Caco-2 (cell line): Measurements from ENCODE around the gene ST3GAL3. TPM values are rescaled to one million over a fixed set of nuclear protein-coding genes. Genes with fewer than 3 reads are reported as not detected.
A peak's percentile ranks its signal among the peaks of the same experiment; 100 is the strongest.

Experiments
- BruUV-seq: library from RNA; stranded (reverse); fragments of 400-500 nt; replicated peaks from 2 replicates; lab custom pipeline; 2021; lab: Mats Ljungman, UMichigan
- CTCF ChIA-PET: fragments of 300-600 bp; sonication (Branson Sonifier 250); formaldehyde crosslinking; loops from one replicate; lab custom pipeline; 2022; ENCODE audit warnings: antibody characterized with exemption; lab: Charles Lee
- POLR2A ChIA-PET: fragments of 300-600 bp; sonication (Branson Sonifier 250); formaldehyde crosslinking; loops from one replicate; lab custom pipeline; 2022; ENCODE audit warnings: antibody characterized with exemption; lab: Charles Lee
- DNase-seq, 2 experiments: peaks; one replicate each; pipeline versions ENCODE4 v3.0.0 to v3.0.0-alpha.2; 2020 to 2022
- H3K27me3 ChIP-seq: replicated peaks from 2 replicates; pipeline ENCODE4 v1.6.0; 2011; ENCODE audit warnings: low read length; ENCODE audit not compliant: control insufficient read depth, insufficient read depth
- H3K36me3 ChIP-seq: 2 replicates; pipeline ENCODE4 v1.5.1; 2011; ENCODE audit warnings: low read length; ENCODE audit not compliant: control insufficient read depth, insufficient read depth
- H3K4me1 ChIP-seq: fragments of 250-450 bp; sonication (Bioruptor Pico); 2 replicates; pipeline ENCODE4 v1.5.1; 2020; ENCODE audit warnings: mild to moderate bottlenecking
- H3K4me3 ChIP-seq: 2 replicates; pipeline ENCODE4 v1.5.1; 2011; ENCODE audit warnings: low read depth, mild to moderate bottlenecking, control low read depth, low read length
- H3K9me3 ChIP-seq: fragments of 250-450 bp; sonication (Bioruptor Pico); 2 replicates; pipeline ENCODE4 v1.5.1; 2020; ENCODE audit warnings: mild to moderate bottlenecking, moderate library complexity
- H3K27ac Mint-ChIP-seq: one replicate; pipeline ENCODE4 v1.8.0; 2022; ENCODE audit warnings: mixed read lengths; ENCODE audit not compliant: unreplicated experiment
- H3K27me3 Mint-ChIP-seq: one replicate; pipeline ENCODE4 v1.8.0; 2022; ENCODE audit warnings: mixed read lengths; ENCODE audit not compliant: insufficient read depth, unreplicated experiment
- H3K36me3 Mint-ChIP-seq: one replicate; pipeline ENCODE4 v1.8.0; 2022; ENCODE audit warnings: mild to moderate bottlenecking, mixed read lengths; ENCODE audit not compliant: insufficient read depth, unreplicated experiment
- H3K4me1 Mint-ChIP-seq: one replicate; pipeline ENCODE4 v1.8.0; 2022; ENCODE audit warnings: low read depth, mixed read lengths; ENCODE audit not compliant: unreplicated experiment
- H3K4me3 Mint-ChIP-seq: one replicate; pipeline ENCODE4 v1.8.0; 2022; ENCODE audit warnings: mild to moderate bottlenecking, moderate library complexity, mixed read lengths; ENCODE audit not compliant: unreplicated experiment
- H3K9me3 Mint-ChIP-seq: one replicate; pipeline ENCODE4 v1.8.0; 2022; ENCODE audit warnings: mixed read lengths; ENCODE audit not compliant: unreplicated experiment
- intact Hi-C: fragments of 100-400 bp; cut with micrococcal nuclease; formaldehyde crosslinking; loops from one replicate; pipeline ENCODE4 v1.10.0; 2022; ENCODE audit not compliant: unreplicated experiment
- total RNA-seq: library from RNA; stranded (reverse); gene quantifications from 2 replicates; pipeline ENCODE4 v1.2.3, GENCODE V29; 2022
- TF ChIP-seq, protein P1 (sequence below), 2 experiments: fragments of 200-600 bp in 1 of 2; IDR thresholded peaks; 1 replicate in 1 of 2; 2 replicates in 1 of 2; pipeline versions ENCODE4 v1.5.1 to v1.8.0; 2011 to 2022; ENCODE audit warnings: antibody characterized with exemption in 1 of 2, control low read depth in 1 of 2, inconsistent platforms in 1 of 2, low read depth in 1 of 2, low read length in 1 of 2, mild to moderate bottlenecking in 1 of 2, moderate library complexity in 1 of 2; ENCODE audit not compliant: insufficient read depth in 1 of 2, severe bottlenecking in 1 of 2, unreplicated experiment in 1 of 2

The ST3GAL3 gene
- total RNA-seq, 1 experiment from 2014 or later = 5.6 TPM

DNA sequence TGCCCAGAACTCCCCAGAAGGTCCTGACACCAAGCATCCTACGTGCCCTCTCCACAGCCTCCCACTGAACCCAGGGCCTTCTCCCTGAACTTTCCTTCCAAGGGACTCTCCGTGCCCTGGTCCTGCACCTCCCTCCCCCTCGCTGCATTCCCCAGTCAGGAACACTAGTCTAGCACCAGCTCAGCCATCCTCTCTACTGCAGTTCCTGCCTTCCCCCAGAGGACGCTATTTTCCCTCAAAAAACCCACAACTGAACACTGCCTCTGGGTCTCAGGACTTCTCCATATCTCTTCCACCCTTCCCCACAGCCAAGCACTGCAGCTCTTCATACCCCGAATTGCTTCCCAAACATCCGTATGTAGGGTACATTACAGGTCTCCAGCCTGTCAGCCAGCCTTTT, 213.7 kb downstream of the ST3GAL3 start:
- no peak for DNase-seq

DNA sequence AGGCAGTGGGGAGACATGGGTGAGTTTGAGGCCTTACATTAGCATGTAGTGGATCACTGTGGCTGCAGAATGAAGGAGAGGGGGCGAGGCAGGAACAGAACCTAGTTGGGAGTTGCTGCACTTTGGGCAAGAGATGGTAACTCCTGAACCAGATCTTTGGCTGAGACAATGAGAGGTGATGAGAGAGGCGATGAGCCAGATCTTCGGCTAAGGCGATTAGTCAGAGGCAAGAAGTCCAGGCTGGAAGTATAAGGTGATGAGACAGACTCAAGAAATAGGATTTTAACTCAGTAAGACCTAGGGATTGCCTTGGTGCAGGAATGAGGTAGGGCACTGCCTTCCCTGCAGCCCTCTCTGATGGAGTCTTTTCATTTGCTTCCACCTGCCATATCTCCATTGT, 217.2 kb downstream of the ST3GAL3 start:
- CTCF ChIA-PET = interaction anchor here (0.9 kb wide), 1 partner anchor 10 kb away, joined by 3 read pairs; no protein-coding TSS in a partner anchor
- H3K27ac Mint-ChIP-seq = no peak overlapping the region
- H3K9me3 Mint-ChIP-seq = no peaks in the 10 kb centered on the region

More for the DNA sequence above, 213.7 kb downstream of the ST3GAL3 start:
- Mint-ChIP-seq H3K9me3 (no peaks in the 10 kb centered on the region), H3K27ac (peak overlapping the region; percentile 43), H3K4me3 (no peak overlapping the region), H3K36me3 (no peaks in the 10 kb centered on the region), H3K27me3 (no peaks in the 10 kb centered on the region), H3K4me1 (peaks cover 8% of the 10 kb centered on the region)
- no peaks in the 10 kb centered on the region for H3K9me3 ChIP-seq
- no peak overlapping the region for H3K4me3 ChIP-seq
- CTCF ChIA-PET = no interaction called here
- TF ChIP-seq, protein P1, sequence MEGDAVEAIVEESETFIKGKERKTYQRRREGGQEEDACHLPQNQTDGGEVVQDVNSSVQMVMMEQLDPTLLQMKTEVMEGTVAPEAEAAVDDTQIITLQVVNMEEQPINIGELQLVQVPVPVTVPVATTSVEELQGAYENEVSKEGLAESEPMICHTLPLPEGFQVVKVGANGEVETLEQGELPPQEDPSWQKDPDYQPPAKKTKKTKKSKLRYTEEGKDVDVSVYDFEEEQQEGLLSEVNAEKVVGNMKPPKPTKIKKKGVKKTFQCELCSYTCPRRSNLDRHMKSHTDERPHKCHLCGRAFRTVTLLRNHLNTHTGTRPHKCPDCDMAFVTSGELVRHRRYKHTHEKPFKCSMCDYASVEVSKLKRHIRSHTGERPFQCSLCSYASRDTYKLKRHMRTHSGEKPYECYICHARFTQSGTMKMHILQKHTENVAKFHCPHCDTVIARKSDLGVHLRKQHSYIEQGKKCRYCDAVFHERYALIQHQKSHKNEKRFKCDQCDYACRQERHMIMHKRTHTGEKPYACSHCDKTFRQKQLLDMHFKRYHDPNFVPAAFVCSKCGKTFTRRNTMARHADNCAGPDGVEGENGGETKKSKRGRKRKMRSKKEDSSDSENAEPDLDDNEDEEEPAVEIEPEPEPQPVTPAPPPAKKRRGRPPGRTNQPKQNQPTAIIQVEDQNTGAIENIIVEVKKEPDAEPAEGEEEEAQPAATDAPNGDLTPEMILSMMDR (IDR thresholded peaks at IDR 0.05; ENCODE audit: insufficient read depth in 1 of 2, low read depth in 1 of 2, low read length in 1 of 2, severe bottlenecking in 1 of 2, unreplicated experiment in 1 of 2) = no peak
- intact Hi-C loops = no loop called here
- H3K4me1 ChIP-seq = no peaks in the 10 kb centered on the region
- POLR2A ChIA-PET = no interaction called here
- H3K36me3 ChIP-seq = no peaks in the 10 kb centered on the region
- BruUV-seq = no TSS peak
- H3K27me3 ChIP-seq = no peaks in the 10 kb centered on the region

DNA sequence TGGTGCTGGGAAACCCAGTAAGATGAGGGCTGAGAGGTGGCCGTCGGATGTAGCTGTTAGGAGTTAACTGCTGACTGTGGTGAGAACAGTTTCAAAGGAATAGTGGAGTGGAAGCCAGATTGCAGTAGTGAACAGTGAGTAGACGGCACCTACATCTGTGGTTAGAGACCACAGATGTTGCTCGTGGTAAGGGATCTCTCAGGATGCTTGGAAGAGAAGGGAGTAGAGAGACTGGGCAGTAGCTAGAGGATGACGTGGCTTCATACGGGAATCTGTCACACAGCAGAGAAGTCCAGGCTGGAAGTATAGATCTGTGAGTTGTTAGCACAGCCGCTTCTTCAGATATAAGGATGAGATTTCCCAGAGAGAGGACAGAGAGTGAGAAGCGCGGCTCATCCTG, 218.5 kb downstream of the ST3GAL3 start:
- Mint-ChIP-seq H3K4me3 (no peak overlapping the region), H3K36me3 (no peaks in the 10 kb centered on the region), H3K27ac (no peak overlapping the region), H3K4me1 (peaks cover 8% of the 10 kb centered on the region), H3K27me3 (no peaks in the 10 kb centered on the region), H3K9me3 (no peaks in the 10 kb centered on the region)
- ChIA-PET POLR2A (no interaction called here), CTCF (interaction anchor here (0.7 kb wide), 1 partner anchor 162 kb away, joined by 3 read pairs; no protein-coding TSS in a partner anchor)
- intact Hi-C loops = no loop called here
- Histone ChIP-seq H3K4me3 (no peak overlapping the region), H3K27me3 (no peaks in the 10 kb centered on the region), H3K9me3 (no peaks in the 10 kb centered on the region), H3K4me1 (no peaks in the 10 kb centered on the region), H3K36me3 (no peaks in the 10 kb centered on the region)
- no TSS peak for BruUV-seq
- TF ChIP-seq, protein P1 (IDR thresholded peaks at IDR 0.05; ENCODE audit: insufficient read depth in 1 of 2, low read depth in 1 of 2, low read length in 1 of 2, severe bottlenecking in 1 of 2, unreplicated experiment in 1 of 2) = no peak
- DNase-seq = no peak

More for the DNA sequence above, 217.2 kb downstream of the ST3GAL3 start:
- POLR2A ChIA-PET = no interaction called here
- Histone ChIP-seq H3K4me3 (no peak overlapping the region), H3K4me1 (no peaks in the 10 kb centered on the region), H3K9me3 (no peaks in the 10 kb centered on the region), H3K36me3 (no peaks in the 10 kb centered on the region), H3K27me3 (no peaks in the 10 kb centered on the region)
- Mint-ChIP-seq H3K36me3 (no peaks in the 10 kb centered on the region), H3K4me1 (peaks cover 8% of the 10 kb centered on the region), H3K4me3 (no peak overlapping the region), H3K27me3 (no peaks in the 10 kb centered on the region)
- no peak for DNase-seq
- BruUV-seq = no TSS peak
- intact Hi-C loops = no loop called here
- TF ChIP-seq, protein P1 (IDR thresholded peaks at IDR 0.05; ENCODE audit: insufficient read depth in 1 of 2, low read depth in 1 of 2, low read length in 1 of 2, severe bottlenecking in 1 of 2, unreplicated experiment in 1 of 2) = no peak
